NCI-H526 (cell line): ENCODE results near the gene CACNA1I.

Source experiments
- DNase-seq, 2 experiments: peaks; one replicate each; lab custom pipeline; 2025; lab: John Stamatoyannopoulos, UW

The CACNA1I gene

GRCh38 chr22:39597236-39597869, 26.8 kb downstream of the CACNA1I start:
- no peak for DNase-seq

GRCh38 chr22:39598017-39598965, 27.7 kb downstream of the CACNA1I start:
- peak in 1 of 2 experiments; percentile 89 for DNase-seq

DNA sequence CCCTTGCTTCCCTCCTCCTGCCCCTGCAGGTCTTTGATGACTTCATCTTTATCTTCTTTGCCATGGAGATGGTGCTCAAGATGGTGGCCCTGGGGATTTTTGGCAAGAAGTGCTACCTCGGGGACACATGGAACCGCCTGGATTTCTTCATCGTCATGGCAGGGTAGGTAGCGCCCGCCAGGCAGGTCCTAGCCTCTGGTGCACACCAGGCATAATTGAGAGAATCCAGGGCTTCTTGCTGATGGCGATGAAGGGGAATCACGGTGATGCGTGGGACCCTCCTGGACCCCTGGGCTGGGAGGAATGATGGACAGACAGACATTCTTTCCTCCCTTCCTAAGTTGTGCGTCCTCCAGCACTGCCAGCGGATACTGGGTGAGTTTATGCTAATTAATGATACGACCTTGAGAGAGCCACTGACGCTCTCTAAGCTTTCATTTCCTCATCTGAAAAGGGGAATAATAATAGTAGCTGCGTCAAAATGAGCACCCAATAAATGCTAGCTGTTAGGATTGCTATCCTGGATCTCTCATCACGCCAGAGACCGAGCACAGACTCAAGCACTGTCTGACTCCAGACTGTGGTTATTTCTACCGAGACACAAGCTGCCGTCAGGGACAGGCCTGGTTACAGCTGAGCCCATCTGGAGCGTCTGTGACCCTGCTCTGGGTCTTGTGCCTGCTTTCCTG, 30.1 kb downstream of the CACNA1I start:
- no peak for DNase-seq

GRCh38 chr22:39601180-39601535, 30.6 kb downstream of the CACNA1I start:
- no peak for DNase-seq

- DNase-seq: no peak
These were observed 32.8 kb downstream of the CACNA1I start for GRCh38 chr22:39603345-39603744.

- no peak for DNase-seq
These were observed 39.7 kb downstream of the CACNA1I start for GRCh38 chr22:39610246-39610645.

- DNase-seq: no peak
These were observed 40.2 kb downstream of the CACNA1I start for GRCh38 chr22:39610766-39611165.

DNA sequence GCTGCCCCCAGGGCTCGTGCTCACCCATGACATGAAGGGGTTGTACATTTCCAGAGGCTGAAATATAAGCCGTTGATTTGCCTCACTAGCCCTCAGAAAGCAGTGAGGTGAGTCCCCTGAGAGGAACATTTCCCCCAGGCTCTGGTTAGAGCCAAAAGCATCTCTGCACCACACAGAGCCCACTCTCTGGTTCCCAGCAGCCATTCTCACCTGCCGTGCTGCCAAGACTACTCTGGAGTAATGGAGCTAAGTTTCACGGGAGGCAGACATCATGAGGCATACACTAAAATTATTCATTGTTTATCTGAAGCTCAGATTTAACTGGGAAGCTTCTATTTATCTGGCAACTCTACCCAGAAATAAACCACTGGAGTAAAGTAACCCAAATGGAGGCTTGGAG, 40.8 kb downstream of the CACNA1I start:
- DNase-seq: no peak

DNA sequence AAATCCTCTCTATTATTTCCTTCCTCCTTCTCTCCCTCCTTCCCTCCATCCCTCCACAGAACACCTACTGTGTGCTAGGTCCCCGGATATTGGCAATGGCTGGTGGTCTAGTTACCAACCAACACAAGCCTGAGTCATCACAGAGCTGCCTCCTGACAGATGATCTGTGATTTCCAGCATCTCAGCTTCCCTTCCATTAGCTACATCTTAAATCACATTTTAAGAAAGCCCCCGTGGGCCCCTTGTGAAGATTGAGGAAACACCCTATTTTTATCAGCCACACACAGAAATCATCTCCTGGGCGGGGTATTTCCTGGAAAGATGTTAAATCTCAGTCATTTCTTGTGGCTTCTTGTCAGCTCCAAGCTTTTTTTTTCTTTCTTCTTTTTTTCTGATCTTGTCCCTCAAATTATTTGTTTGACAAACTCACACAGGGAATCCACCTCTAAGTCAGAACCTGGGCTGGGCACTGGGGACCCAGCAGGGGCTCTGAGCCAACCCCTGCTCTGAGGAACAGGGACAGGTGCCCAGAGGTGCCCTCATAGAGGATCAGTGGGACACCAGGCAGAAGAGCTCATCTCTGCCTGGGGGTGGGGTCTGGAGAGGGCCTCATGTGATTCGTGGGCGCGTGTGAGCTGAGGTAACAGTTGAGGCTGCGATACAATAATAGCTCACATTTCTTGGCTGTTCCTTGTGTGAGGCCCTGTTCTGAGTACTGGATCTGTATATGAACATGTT, 42.4 kb downstream of the CACNA1I start:
- no peak for DNase-seq

- DNase-seq: no peak
These were observed 43.0 kb downstream of the CACNA1I start for GRCh38 chr22:39613549-39613921.

GRCh38 chr22:39614442-39614841, 43.9 kb downstream of the CACNA1I start:
- no peak for DNase-seq

DNA sequence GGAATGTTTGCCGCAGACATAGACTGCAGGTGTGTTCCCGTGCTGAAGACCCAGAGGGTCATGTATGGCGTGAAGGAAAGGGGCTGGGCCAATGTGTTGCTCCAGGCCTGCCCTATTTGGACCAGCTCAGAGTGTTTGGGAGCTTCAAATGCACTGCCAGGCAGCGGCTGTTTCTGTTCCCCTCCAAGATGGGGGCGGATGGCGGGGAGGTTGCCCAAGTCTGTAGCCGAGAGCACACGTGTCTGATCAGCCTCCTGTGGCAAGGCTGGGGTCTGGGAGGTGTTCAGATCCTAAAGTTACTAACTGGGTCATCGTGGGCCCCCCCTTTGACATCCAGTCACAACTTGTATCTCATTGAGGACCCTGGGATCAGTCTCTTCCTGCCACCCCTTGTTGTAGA, 45.5 kb downstream of the CACNA1I start:
- no peak for DNase-seq

DNA sequence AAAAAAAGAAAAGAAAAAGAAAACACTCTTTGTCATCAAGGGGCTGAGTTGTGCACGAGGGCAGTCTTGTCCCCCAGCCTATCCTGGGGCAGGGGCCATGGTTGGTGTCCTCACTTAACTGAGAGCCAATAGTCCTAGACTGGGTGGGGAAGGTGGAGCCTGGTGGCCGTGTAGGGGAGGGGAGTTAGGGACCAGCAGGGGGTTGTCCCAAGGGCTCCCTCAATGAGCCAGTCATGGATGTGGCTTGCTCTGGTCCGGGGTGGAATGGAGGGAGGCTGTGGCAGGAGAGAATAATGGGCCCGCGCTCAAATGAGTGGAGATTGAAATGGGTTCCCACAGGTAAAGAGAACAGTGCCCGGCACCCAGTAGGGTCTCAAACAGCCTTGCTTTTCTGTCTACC, 46.2 kb downstream of the CACNA1I start:
- no peak for DNase-seq

- no peak for DNase-seq
These were observed 46.8 kb downstream of the CACNA1I start for GRCh38 chr22:39617342-39617741.

DNA sequence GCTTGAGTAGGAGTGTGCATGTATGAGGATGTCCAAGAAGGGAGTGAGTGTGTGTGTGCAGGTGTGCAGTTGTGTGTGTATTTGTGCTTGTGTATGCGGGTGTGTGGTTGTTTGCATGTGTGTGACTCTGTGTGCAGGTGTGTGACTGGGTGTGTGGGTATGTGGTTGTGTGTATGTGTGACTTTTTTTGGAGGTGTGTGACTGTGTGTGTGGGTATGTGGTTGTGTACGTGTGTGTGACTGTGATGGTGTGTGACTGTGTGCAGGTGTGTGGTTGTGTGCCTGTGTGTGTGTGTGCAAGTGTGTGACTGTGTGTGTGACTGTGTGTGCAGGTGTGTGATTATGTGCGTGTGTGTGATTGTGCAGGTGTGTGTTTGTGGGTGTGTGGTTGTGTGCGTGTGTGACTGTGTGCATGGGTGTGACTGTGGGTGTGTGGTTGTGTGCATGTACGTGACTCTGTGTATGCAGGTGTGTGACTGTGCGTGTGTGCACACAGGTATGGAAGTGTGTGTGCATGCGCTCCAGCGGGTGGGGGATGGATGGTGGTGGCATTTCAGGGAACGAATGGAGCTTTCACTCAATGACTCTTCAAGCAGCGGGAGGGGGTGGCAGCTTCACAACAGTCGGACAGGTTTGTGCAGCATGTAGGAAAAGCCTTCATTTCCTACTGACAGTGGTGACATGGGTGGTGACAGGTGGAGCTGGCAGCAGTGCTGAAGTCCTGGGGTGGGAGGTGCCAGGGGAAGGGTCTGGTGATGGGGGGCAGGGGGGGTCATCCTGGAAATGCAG, 47.6 kb downstream of the CACNA1I start:
- no peak for DNase-seq

- no peak for DNase-seq
These were observed 48.5 kb downstream of the CACNA1I start for GRCh38 chr22:39618996-39619530.

DNA sequence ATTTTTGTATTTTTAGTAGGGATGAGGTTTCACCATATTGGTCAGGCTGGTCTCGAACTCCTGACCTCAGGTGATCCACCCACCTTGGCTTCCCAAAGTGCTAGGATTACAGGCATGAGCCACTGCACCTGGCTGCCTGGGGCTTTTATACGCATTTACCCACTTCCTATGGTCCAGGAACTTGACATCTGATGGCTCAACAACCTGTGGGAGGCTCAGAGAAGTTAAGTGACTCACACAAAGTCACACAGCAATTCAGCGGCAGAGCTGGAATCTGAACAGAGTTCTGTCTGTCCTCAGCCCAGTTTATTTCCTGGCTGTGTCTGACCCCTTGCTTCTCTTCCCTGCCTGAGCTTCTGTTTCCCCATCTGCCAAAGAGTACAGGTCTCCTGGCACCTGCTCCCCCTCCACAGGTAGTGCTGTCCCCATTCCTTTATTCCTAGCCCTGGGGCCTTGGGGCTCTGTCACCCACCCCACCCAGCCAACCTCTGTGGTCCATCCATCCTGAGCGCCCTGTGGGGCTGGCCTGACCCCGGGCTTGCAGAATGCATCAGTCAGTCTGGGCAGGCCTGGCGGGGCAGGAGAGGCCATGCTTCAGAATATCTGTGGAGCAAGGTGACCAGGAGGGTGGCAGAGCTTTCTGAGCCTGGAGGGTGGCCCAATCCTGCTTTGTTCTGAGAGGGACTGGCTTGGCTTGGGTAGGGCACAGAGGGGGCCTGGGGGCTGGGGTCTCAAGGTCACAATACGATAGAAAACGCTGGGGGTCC, 50.6 kb downstream of the CACNA1I start:
- no peak for DNase-seq

DNA sequence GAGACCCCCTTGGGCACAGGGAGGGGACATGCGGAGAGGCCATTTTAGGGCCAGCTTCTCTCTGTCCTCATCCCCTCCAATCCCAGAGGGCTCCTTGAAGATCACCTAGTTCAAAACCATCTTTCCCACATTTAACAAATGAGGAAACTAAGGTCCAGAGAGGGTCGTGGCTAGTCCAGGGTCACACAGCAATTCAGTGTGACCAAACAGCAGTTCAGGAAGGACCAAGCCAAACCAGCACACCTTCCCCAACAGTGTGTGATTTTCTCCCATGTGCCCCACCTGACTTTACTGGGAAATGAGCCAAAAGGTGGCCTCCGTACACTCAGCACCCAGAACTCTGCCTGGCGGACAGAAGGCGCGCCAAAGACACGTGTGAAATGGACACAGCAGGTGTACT, 51.3 kb downstream of the CACNA1I start:
- DNase-seq: no peak

DNA sequence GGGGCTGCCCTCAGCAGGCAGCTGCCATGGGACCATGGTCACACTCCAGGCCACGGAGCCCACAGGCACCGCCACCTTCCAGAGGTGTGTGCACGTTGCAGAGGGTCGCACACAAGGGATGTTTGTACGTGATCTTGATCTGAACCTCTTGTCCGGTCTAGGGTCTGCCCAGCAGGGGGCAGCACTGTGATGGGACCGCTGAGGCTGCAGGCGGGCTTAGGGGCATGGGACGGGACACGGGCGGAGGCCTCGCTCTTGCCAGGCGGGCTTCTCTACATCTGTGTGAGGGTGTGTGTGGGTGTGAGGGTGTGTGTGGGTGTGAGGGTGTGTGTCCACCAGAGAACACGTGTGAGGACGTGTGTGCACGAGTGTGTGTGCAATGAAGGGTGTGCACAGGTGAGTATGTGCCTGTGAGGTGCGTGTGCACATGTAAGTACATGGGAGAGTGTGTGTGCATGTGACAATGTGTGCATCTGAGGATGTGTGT, 52.4 kb downstream of the CACNA1I start:
- DNase-seq: peak in 1 of 2 experiments; percentile 32
